Stomach (tissue), 4 donors: ENCODE data around the gene AK4.
"Not testable (repeated sequence)": the region's sequence is repeated elsewhere in the genome, so short reads cannot be mapped to it uniquely, and the experiment has no call there.

Experiments
- CTCF ChIP-seq, 7 experiments: fragments of 450-650 bp in 4 of 7; fragments of 200-600 bp in 3 of 7; sonication (generic) in 3 of 7; IDR thresholded peaks; one replicate each; pipeline ENCODE4 v1.5.1; 2016 to 2019; ENCODE audit warnings: antibody characterized with exemption in 7 of 7, control low read depth in 2 of 7, mild to moderate bottlenecking in 1 of 7
- EP300 ChIP-seq: sonication (generic); formaldehyde crosslinking; IDR thresholded peaks from one replicate; pipeline ENCODE4 v1.6.1; 2017; ENCODE audit warnings: antibody characterized with exemption
- POLR2A ChIP-seq, 4 donors: fragments of 450-650 bp; IDR thresholded peaks; one replicate each; pipeline ENCODE4 v1.6.1; 2016; ENCODE audit warnings: antibody characterized with exemption in 4 of 4, control low read depth in 2 of 4, mild to moderate bottlenecking in 1 of 4, moderate library complexity in 1 of 4

DNA sequence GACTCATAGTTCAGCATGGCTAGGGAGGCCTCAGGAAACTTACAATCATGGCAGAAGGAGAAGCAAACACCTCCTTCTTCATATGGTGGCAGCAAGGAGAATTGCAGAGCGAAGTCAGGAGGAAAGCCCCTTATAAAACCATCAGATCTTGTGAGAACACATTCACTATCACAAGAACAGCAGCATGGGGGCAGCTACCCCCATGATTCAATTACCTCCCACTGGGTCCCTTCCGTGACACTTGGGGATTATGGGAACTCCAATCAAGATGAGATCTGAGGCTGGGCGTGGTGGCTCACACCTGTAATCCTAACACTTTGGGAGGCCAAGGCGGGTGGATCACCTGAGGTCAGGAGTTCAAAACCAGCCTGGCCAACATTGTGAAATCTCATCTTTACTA is 18.9 kb upstream of the AK4 start:
- not testable (repeated sequence) for TF ChIP-seq CTCF (IDR thresholded peaks at IDR 0.05); EP300; POLR2A (IDR thresholded peaks at IDR 0.05)
